ENCODE results near the gene PNMT. TPM values are rescaled to one million over a fixed set of nuclear protein-coding genes. Genes with fewer than 3 reads are reported as not detected.
A peak's percentile ranks its signal among the peaks of the same experiment; 100 is the strongest.

The PNMT gene
- total and polyA plus RNA-seq, 2 of the 13 experiments (the other 11 are each of a cell fraction or from before 2014, with no cell fraction given), result 0.25 TPM; not detected in 1

GRCh38 chr17:39653662-39654331 lies 14.5 kb upstream of the PNMT start (continued):
- TF ChIP-seq AHDC1 (CRISPR knock-in tag; IDR thresholded peaks at IDR 0.05; ENCODE audit: borderline replicate concordance), result no peak
- TF ChIP-seq ZNF577 (CRISPR knock-in tag; IDR thresholded peaks at IDR 0.05; ENCODE audit: borderline replicate concordance, low read depth), result no peak
- no peak for TF ChIP-seq CREBL2 (CRISPR knock-in tag; IDR thresholded peaks at IDR 0.05; ENCODE audit: borderline replicate concordance)
- TF ChIP-seq MAFK (conservative IDR thresholded peaks at IDR 0.05 in 1 of 2, IDR thresholded peaks at IDR 0.05 in 1 of 2; ENCODE audit: low read length in 2 of 2), result no peak
- no peak for TF ChIP-seq SMYD3 (CRISPR knock-in tag; IDR thresholded peaks at IDR 0.05)
- TF ChIP-seq ZSCAN31 (CRISPR knock-in tag; IDR thresholded peaks at IDR 0.05; ENCODE audit: low read depth), result no peak
- TF ChIP-seq GABPB1 (CRISPR knock-in tag; IDR thresholded peaks at IDR 0.05), result no peak
- no peak for TF ChIP-seq THYN1 (CRISPR knock-in tag; IDR thresholded peaks at IDR 0.05; ENCODE audit: borderline replicate concordance, low read depth)
- peak; percentile 75; the same call in 1 of the 2 replicates for TF ChIP-seq ZNF263 (CRISPR knock-in tag; IDR thresholded peaks at IDR 0.05)
- TF ChIP-seq SIN3B (IDR thresholded peaks at IDR 0.05; ENCODE audit: low read length), result no peak
- no peak for TF ChIP-seq GFI1 (CRISPR knock-in tag; IDR thresholded peaks at IDR 0.05; ENCODE audit: borderline replicate concordance)
- no peak for TF ChIP-seq ZBTB38 (CRISPR knock-in tag; IDR thresholded peaks at IDR 0.05)
- 0 out of 2 replicates have a peak, but pooled peaks have one; percentile 23 for TF ChIP-seq ZGPAT (CRISPR knock-in tag; IDR thresholded peaks at IDR 0.05)
- TF ChIP-seq ZNF781 (CRISPR knock-in tag; IDR thresholded peaks at IDR 0.05; ENCODE audit: borderline replicate concordance, not compliant biosample characterization), result no peak
- TF ChIP-seq PBX3 (CRISPR knock-in tag; IDR thresholded peaks at IDR 0.05; ENCODE audit: borderline replicate concordance), result no peak
- TF ChIP-seq JUND (CRISPR knock-in tag; IDR thresholded peaks at IDR 0.05), result 0 out of 2 replicates have a peak, but pooled peaks have one; percentile 53
- TF ChIP-seq ZNF333 (CRISPR knock-in tag; IDR thresholded peaks at IDR 0.05; ENCODE audit: borderline replicate concordance), result peak; percentile 45; the same call in 1 of the 2 replicates
- 0 out of 2 replicates have a peak, but pooled peaks have one; percentile 2 for TF ChIP-seq NFE2 (CRISPR knock-in tag; IDR thresholded peaks at IDR 0.05)
- TF ChIP-seq TCF7L2 (IDR thresholded peaks at IDR 0.05; ENCODE audit: low read depth, low read length), result no peak
